EL (cell line): Measurements from ENCODE around the gene RERG.

ENCODE experiments used
- DNase-seq: peaks from one replicate; pipeline ENCODE4 v3.0.0-alpha.2; 2016

The RERG gene

DNA sequence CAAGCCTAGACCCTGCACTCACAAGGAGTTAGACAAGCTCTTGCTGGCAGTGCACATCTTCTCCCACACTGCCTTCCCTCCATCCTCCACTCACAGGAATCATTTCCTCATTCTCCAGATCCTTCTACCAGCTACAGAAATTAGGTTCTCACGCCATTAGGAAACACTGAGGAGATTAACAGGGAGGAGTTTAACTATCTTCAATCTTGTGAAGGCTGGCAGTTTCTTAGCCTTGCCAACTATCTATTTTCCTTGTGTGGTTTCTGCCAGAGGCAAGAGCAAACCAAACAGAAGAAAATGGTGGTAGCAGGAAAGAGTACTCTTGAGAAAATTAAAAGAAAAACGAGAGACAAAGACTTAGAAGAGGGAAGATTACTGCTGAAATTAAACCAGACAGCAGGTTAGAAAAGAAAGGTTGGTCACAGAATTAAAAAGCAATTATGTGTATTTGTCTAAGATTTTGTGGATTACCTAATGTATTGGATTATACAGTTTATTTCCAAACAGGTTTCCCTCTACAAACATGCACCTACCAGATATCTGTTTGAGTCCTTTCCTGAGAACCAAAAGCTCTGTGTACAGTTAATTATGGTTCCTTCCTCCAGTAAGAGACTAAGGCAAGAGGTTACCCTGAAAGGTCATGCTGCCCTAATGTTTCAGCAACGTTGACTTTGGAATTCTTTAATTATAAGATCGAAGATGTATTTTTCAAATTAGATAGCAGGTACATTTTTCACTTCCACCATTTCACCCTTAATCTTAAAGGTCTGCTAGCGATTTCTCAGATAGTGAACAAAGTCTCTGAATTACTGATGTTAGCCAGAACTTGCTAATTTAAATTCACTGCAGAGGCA lies 5.0 kb downstream of the RERG start:
- DNase-seq, result no peak

GRCh38 chr12:15214851-15215601 lies 6.2 kb downstream of the RERG start:
- DNase-seq, result no peak

DNA sequence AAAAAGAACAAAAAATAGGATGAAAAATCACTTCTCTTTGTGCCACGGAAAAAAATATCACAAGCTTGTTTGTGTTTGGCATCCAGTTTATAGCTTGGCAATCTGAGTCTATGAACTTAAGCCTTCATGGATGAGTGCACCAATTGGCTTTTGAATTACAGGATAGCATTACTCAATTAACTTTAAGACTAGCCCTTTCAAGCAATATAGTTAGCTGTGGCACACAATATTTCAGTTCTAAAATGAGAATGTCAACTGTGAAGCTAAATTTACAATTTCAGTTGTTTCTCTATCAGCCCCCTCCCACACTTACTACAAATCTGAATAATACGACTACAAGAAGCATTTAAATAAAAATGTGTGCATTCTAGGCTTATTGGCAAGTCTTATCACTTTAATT lies 8.3 kb downstream of the RERG start:
- no peak for DNase-seq

DNA sequence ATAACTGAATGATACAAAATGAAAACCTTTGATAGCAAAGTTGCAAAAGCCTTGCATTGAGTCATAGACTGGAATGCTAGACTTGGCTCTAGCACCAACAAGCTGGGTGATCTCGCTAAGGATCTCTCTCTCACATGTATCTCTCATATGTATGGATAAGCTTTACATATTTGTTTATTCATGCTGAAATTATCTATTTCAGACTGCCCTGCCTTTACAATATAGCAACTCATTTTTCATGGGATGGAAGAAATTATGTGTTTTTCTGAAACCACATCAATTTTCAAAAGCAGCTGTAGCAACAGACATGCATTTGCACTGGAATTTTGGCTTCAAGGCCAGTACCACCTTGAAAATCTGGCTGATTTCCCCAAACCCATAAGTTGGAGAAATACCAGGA lies 11.4 kb downstream of the RERG start:
- DNase-seq, result peak; percentile 4

DNA sequence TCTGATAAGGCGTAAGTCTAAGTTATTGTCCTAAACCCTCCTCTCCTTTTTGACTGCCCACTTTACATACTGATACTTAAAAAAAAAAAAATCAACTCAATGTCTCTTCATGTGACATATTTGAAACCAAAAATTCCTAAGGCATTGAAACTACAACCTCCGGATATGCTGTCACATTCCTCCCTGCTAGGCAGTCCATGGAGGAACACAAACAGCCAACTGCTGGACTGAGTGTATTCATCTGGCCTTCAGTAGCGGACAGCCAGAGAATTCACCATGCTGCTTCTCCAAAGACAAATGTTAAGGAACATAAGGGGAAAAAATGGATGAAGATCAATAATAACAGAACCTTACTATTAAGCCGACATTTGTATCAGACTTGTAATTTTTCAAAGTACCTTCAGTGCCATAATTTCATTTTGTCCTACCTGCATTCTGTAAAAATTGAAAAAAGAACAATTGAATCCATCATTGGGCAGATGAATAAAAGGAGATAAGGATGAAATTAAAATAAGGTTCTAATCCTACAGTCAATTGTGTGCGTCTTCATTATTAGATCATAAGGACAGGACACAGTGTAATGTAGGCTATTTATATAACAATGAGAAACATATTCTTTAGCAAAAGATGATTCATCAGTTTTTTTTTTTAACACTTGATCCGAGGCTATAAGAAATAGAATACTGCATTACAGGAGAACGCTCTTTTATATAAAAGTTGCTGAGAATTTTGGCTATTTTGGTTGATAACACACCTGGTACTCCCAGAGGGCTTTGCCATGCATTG lies 12.2 kb downstream of the RERG start:
- no peak for DNase-seq

- peak; percentile 4 for DNase-seq
Measured at GRCh38 chr12:15208140-15208539, 13.1 kb downstream of the RERG start.

DNA sequence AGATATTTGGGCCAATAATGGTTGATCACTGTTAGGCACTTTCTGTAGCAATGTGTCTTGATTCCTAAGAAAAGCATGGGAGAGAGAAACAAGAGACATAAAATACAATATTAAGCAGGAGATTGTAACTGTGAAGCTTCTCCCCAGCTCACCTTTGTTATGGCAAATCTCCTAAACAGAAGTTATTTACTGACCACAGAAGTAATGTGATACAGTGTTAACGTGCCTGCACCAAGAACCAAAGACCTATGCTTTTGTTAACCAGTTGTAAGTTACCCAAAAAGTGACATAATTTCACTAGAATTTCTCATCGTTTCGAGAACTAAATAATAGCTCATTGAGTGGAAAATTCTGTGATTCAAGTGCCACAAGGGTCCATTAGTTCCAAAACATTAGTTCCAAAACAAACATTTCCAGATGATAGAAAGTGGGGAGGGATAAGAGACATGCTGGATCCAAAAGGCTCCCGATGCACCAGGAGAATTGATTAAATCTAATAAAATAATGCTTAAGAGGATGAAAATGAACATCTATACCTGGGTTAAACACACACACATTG lies 14.3 kb downstream of the RERG start:
- DNase-seq, result no peak

GRCh38 chr12:15206338-15206737 lies 14.9 kb downstream of the RERG start:
- DNase-seq, result no peak

GRCh38 chr12:15205341-15206010 lies 15.7 kb downstream of the RERG start:
- DNase-seq, result no peak

DNA sequence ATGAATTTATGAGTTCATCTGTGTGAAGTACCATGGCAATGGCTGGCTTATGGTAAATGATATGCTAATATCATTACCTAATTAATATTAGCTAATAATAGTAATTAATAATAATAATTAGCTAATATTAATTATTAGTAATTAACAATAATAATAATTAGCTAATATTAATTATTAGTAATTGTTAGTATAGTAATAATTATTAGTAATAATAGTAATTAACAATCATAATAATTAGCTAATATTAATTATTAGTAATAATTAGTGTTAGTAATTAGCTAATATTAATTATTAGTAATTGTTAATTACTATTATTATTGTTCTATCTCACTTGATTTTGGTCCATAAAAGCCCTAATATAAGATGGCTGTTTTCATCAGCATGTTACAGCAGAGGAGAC lies 19.8 kb downstream of the RERG start:
- DNase-seq, result no peak

- DNase-seq, result no peak
Measured at GRCh38 chr12:15201056-15201455, 20.2 kb downstream of the RERG start.

DNA sequence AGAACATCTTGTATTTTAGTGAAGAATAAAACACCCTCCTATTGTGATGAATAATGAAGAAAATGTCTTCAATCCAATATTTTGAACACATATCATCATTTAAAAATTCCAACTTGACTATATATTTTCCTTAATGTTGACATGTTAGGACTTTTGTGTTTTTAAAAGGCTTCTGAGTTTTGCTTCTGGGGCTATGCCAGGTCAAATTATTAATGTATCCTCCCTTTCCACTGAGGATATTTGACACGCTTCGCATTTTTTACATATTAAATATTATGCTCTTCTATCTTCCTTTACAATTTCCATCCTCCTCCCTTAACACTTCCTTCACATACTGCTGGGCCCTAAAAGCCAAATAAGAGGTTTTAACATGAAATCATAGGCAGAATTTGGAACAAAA lies 20.6 kb downstream of the RERG start:
- DNase-seq, result no peak

- DNase-seq, result no peak
Measured at GRCh38 chr12:15199930-15200329, 21.3 kb downstream of the RERG start.

DNA sequence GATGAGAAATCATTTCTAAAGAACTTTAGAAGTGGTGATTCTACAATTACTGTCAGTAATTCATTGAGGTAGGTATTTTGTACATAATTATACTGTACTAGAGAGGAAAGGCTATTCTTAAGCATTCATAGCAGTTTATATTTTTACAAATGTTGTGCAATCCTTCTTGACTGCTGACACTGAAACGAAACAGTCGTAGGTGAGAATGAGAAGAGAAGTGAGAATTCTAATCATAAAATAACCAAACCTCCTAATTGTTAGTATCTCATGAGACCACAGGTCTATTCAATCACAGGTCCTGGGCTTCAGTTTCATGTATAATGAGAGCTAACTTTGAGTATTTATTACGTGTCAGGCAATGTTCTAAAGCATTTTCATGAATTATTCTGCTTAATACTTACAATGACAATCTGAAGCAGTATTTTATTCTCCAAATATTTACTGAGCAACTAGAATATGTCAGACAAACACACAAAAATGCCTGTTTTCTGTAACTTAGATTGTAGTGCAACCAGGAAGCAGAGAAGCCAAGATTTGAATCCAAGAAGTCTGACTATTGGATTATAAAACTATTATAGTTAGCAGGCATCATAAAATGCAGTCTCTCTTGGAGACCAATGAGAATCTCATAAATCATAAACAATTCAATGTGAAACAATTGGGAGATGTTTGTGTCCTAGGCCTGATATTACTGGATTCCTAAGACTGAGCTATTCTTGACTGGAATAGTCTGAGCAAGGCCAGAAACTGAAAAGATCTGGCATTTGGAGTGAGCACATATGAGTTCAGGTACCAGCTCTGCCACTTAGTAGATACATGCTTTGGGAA lies 24.3 kb downstream of the RERG start:
- no peak for DNase-seq

- no peak for DNase-seq
Measured at GRCh38 chr12:15196221-15196620, 25.0 kb downstream of the RERG start.

- DNase-seq, result no peak
Measured at GRCh38 chr12:15194456-15195368, 26.5 kb downstream of the RERG start.

DNA sequence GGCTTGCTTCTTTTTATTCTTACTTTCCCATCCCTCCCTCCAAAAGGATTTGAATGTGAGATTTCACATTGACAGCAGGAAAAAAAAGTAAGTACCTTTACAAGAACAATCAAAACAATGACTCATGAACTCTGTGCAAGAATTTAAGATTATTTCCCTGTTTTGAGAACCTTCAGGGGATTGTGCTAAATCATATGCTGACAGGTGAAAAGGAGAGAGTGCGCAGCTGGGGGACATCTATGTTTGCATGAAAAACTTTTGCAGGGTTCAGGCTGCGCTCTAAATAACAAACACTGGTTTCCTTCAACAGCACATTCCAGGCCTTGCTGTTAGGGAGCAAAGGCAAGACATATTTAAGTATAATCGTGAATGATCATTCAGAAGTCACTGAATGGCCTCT lies 27.3 kb downstream of the RERG start:
- DNase-seq, result no peak

DNA sequence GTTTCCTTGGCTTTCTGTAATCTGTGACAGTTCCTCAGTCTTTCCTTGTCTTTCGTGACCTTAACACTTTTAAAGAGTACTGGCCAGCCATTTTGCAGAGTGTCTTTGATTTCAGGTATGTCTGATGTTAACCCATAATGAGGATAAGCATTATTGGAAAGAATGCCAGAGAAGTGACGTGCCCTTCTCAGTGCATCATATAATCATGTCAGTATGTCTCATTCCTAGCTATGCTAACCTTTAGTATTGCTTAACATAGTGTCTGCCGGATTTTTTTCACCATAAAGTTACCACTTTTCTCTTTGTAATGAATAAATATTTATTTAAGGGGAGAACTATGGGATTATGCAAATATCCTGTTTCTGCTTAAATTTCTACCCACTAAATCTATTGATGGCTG lies 28.5 kb downstream of the RERG start:
- no peak for DNase-seq

DNA sequence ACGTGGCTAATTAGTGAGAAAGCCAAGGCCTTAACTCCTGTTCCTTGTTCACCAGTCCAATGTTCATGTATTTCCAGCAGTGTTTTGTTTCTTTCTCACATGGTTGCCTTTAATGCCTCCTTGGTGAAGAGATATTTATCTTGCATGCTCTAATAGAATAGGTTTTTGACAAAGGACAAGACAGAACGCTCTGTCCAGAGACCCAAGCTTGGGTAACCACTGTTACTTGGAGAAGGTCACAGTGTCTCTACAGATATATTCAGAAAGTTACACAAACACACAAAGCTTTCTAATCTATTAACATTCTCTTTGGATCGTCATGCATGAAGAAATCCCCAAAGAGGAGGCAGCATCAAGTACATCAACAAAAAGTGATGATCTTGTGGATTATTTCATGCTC lies 33.1 kb downstream of the RERG start:
- no peak for DNase-seq

DNA sequence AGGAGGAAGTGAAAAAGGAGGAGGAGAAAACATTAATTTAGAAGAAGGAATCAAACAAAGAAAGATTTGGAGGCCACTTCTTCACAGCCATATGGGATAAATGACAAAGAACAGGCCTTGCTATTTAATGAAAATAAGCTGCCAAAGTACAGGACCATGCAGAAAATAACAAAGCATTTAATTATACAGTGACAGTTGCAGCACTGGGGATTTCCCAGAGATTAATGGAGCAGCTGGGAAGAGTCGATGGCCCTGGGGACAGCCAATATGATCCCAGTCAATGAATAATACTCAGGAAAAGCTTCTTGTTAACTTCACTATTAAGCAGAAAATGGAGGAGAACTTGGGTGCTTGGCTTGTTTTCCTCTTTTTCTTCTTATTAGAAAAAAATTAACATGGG lies 34.6 kb downstream of the RERG start:
- DNase-seq, result no peak

GRCh38 chr12:15184484-15184883 lies 36.7 kb downstream of the RERG start:
- DNase-seq, result no peak
